ENCODE results near the gene SAMD1. TPM values are rescaled to one million over a fixed set of nuclear protein-coding genes. Genes with fewer than 3 reads are reported as not detected.

SAMD1 gene
- total and polyA plus RNA-seq, 9 of the 15 experiments (the other 6 are each of a cell fraction or from before 2014, with no cell fraction given) = 2.9 to 96.0 (median 43.5) TPM

- TF ChIP-seq HMGXB4 (CRISPR knock-in tag; IDR thresholded peaks at IDR 0.05) = 0 out of 2 replicates have a peak, but pooled peaks have one; percentile 52
- peak in 1 of 2 experiments; percentile 58; a peak in 1 of 4 replicates for TF ChIP-seq ZNF639 (CRISPR knock-in tag; conservative IDR thresholded peaks at IDR 0.05 in 1 of 2, IDR thresholded peaks at IDR 0.05 in 1 of 2)
- TF ChIP-seq ARID4B (CRISPR knock-in tag; IDR thresholded peaks at IDR 0.05) = peak; percentile 56; the same call in 1 of the 2 replicates
- TF ChIP-seq XRCC4 (IDR thresholded peaks at IDR 0.05; ENCODE audit: extremely low read depth, insufficient read depth, insufficient read length) = no peak
- peak in 1 of 2 experiments; percentile 38; a peak in 1 of 4 replicates for TF ChIP-seq TRIM24 (IDR thresholded peaks at IDR 0.05)
- no peak for TF ChIP-seq FOXA1 (IDR thresholded peaks at IDR 0.05; ENCODE audit: borderline replicate concordance)
- no peak for TF ChIP-seq PATZ1 (CRISPR knock-in tag; IDR thresholded peaks at IDR 0.05; ENCODE audit: borderline replicate concordance)
- TF ChIP-seq NFIC (IDR thresholded peaks at IDR 0.05) = peak; percentile 28; the same call in 1 of the 2 replicates
- TF ChIP-seq SREBF1 (IDR thresholded peaks at IDR 0.05; ENCODE audit: borderline replicate concordance, low read depth, low read length) = no peak
- TF ChIP-seq CXXC5 (CRISPR knock-in tag; IDR thresholded peaks at IDR 0.05) = peak; percentile 50; the same call in 1 of the 2 replicates
- peak; percentile 66 for TF ChIP-seq JUND (IDR thresholded peaks at IDR 0.05; ENCODE audit: borderline replicate concordance, low read depth, low read length)
- no peak for TF ChIP-seq JUND (tag; IDR thresholded peaks at IDR 0.05; ENCODE audit: borderline replicate concordance, low read depth, low read length)
- peak; percentile 50; the same call in 1 of the 2 replicates for TF ChIP-seq CC2D1A (IDR thresholded peaks at IDR 0.05)
- TF ChIP-seq HDAC8 (tag; IDR thresholded peaks at IDR 0.05) = no peak
- TF ChIP-seq ZNF436 (CRISPR knock-in tag; IDR thresholded peaks at IDR 0.05) = no peak
- TF ChIP-seq CBX3 (IDR thresholded peaks at IDR 0.05; ENCODE audit: borderline replicate concordance in 1 of 2, low read length in 2 of 2) = peak in 1 of 2 experiments; percentile 86; a peak in 2 of 3 replicates
- peak; percentile 77 for TF ChIP-seq XRCC5 (IDR thresholded peaks at IDR 0.05; ENCODE audit: low read depth, low read length)
Measured at GRCh38 chr19:14113762-14114414, 23.3 kb upstream of the SAMD1 start (continued).
